Muscle of leg (tissue), 11 donors: ENCODE measurements around the gene MYRIP. TPM values are rescaled to one million over a fixed set of nuclear protein-coding genes. Genes with fewer than 3 reads are reported as not detected.
A peak's percentile ranks its signal among the peaks of the same experiment; 100 is the strongest.

ENCODE experiments used
- DNase-seq: peaks from one replicate; pipeline ENCODE4 v3.0.0; 2013
- H3K27ac ChIP-seq: one replicate; pipeline ENCODE4 v1.5.1; 2013; ENCODE audit warnings: mild to moderate bottlenecking, low read length, control low read depth
- H3K27me3 ChIP-seq: one replicate; pipeline ENCODE4 v1.6.1; 2013; ENCODE audit warnings: low read length; ENCODE audit not compliant: control insufficient read depth, insufficient read depth
- H3K36me3 ChIP-seq: one replicate; pipeline ENCODE4 v1.6.1; 2013; ENCODE audit warnings: low read length; ENCODE audit not compliant: control insufficient read depth, insufficient read depth
- H3K4me1 ChIP-seq: one replicate; pipeline ENCODE4 v1.6.1; 2013; ENCODE audit warnings: low read length; ENCODE audit not compliant: control insufficient read depth, insufficient read depth
- H3K4me3 ChIP-seq: one replicate; pipeline ENCODE4 v1.5.1; 2013; ENCODE audit warnings: low read length, control low read depth
- H3K9me3 ChIP-seq: replicated peaks from 2 replicates; pipeline ENCODE4 v1.6.1; 2013; ENCODE audit warnings: low read depth, low read length; ENCODE audit not compliant: control insufficient read depth
- WGBS: methylation state at CpG from one replicate; pipeline ENCODE4 v1.1.5; 2013; ENCODE audit warnings: missing lambda C conversion rate; ENCODE audit not compliant: insufficient coverage; 5-methylcytosine and 5-hydroxymethylcytosine counted together
- polyA plus RNA-seq, 8 donors: library from polyadenylated mRNA; unstranded; fragments of 120-200 nt; gene quantifications; one replicate each; pipeline versions ENCODE4 v1.2.1 to v1.2.3, GENCODE V29; 2013; ENCODE audit warnings: inconsistent platforms in 1 of 8, low replicate concordance in 1 of 8; ENCODE audit not compliant: insufficient read length in 8 of 8, insufficient read depth in 1 of 8
- total RNA-seq: library from RNA; stranded (reverse); fragments of 120-200 nt; gene quantifications from one replicate; pipeline ENCODE4 v1.2.4, GENCODE V29; 2013

The MYRIP gene
- total and polyA plus RNA-seq, 9 donors: 0.43 to 1.3 (median 0.75) TPM

GRCh38 chr3:40170395-40170794 lies 361.0 kb downstream of the MYRIP start:
- no peaks in the 10 kb centered on the region for H3K36me3 ChIP-seq
- H3K27ac ChIP-seq: no peak overlapping the region
- DNase-seq: no peak
- 60% methylated on average over 1 of the region's 1 CpG for WGBS
- H3K9me3 ChIP-seq: no peaks in the 10 kb centered on the region
- H3K4me1 ChIP-seq: peaks cover 12% of the 10 kb centered on the region
- H3K4me3 ChIP-seq: no peak overlapping the region
- no peaks in the 10 kb centered on the region for H3K27me3 ChIP-seq

- Histone ChIP-seq H3K4me1 (peaks cover 12% of the 10 kb centered on the region), H3K27me3 (no peaks in the 10 kb centered on the region), H3K4me3 (no peak overlapping the region), H3K27ac (no peak overlapping the region), H3K9me3 (no peaks in the 10 kb centered on the region), H3K36me3 (no peaks in the 10 kb centered on the region)
- 100% methylated on average over 1 of the region's 1 CpG for WGBS
- DNase-seq: no peak
These were observed 363.2 kb downstream of the MYRIP start for GRCh38 chr3:40172560-40172959.

GRCh38 chr3:40173227-40173721 lies 363.9 kb downstream of the MYRIP start:
- DNase-seq: peak; percentile 32
- H3K4me3 ChIP-seq: no peak overlapping the region
- peaks cover 12% of the 10 kb centered on the region for H3K4me1 ChIP-seq

GRCh38 chr3:40178012-40178594 lies 368.7 kb downstream of the MYRIP start:
- WGBS: 84% methylated on average over 4 of the region's 6 CpGs
- H3K27ac ChIP-seq: no peak overlapping the region
- no peaks in the 10 kb centered on the region for H3K27me3 ChIP-seq
- no peak for DNase-seq
- peaks cover 5% of the 10 kb centered on the region for H3K4me1 ChIP-seq
- no peaks in the 10 kb centered on the region for H3K9me3 ChIP-seq
- no peaks in the 10 kb centered on the region for H3K36me3 ChIP-seq
- no peak overlapping the region for H3K4me3 ChIP-seq

More at GRCh38 chr3:40173227-40173721, 363.9 kb downstream of the MYRIP start:
- no peaks in the 10 kb centered on the region for H3K36me3 ChIP-seq
- H3K27ac ChIP-seq: peak overlapping the region; percentile 35
- 17% methylated on average over 5 of the region's 7 CpGs for WGBS
- H3K27me3 ChIP-seq: no peaks in the 10 kb centered on the region
- no peaks in the 10 kb centered on the region for H3K9me3 ChIP-seq

GRCh38 chr3:40179016-40179415 lies 369.6 kb downstream of the MYRIP start:
- no peaks in the 10 kb centered on the region for H3K27me3 ChIP-seq
- peak; percentile 74 for DNase-seq
- H3K4me1 ChIP-seq: no peaks in the 10 kb centered on the region
- H3K27ac ChIP-seq: no peak overlapping the region
- H3K9me3 ChIP-seq: no peaks in the 10 kb centered on the region
- H3K36me3 ChIP-seq: no peaks in the 10 kb centered on the region
- H3K4me3 ChIP-seq: no peak overlapping the region
- no CpG with 5 or more reads among the region's 3 CpGs for WGBS

- H3K27ac ChIP-seq: no peak overlapping the region
- H3K36me3 ChIP-seq: no peaks in the 10 kb centered on the region
- H3K4me1 ChIP-seq: no peaks in the 10 kb centered on the region
- no peak for DNase-seq
- no peak overlapping the region for H3K4me3 ChIP-seq
- H3K27me3 ChIP-seq: no peaks in the 10 kb centered on the region
- WGBS: 77% methylated on average over 3 of the region's 3 CpGs
- no peaks in the 10 kb centered on the region for H3K9me3 ChIP-seq
These were observed 371.8 kb downstream of the MYRIP start for GRCh38 chr3:40181182-40181581.

- 80% methylated on average over 5 of the region's 10 CpGs for WGBS
These were observed 375.8 kb downstream of the MYRIP start for GRCh38 chr3:40185029-40185695.

GRCh38 chr3:40186508-40186907 lies 377.1 kb downstream of the MYRIP start:
- Histone ChIP-seq H3K9me3 (no peaks in the 10 kb centered on the region), H3K4me1 (no peaks in the 10 kb centered on the region), H3K27me3 (no peaks in the 10 kb centered on the region), H3K27ac (no peak overlapping the region), H3K4me3 (no peak overlapping the region), H3K36me3 (no peaks in the 10 kb centered on the region)
- 73% methylated on average over 2 of the region's 2 CpGs for WGBS
- DNase-seq: no peak

More at GRCh38 chr3:40185029-40185695, 375.8 kb downstream of the MYRIP start:
- Histone ChIP-seq H3K9me3 (no peaks in the 10 kb centered on the region), H3K27me3 (no peaks in the 10 kb centered on the region), H3K4me3 (no peak overlapping the region), H3K27ac (no peak overlapping the region), H3K36me3 (no peaks in the 10 kb centered on the region), H3K4me1 (no peaks in the 10 kb centered on the region)
- DNase-seq: no peak

GRCh38 chr3:40187945-40188344 lies 378.5 kb downstream of the MYRIP start:
- H3K4me3 ChIP-seq: no peak overlapping the region
- no peak for DNase-seq
- no peaks in the 10 kb centered on the region for H3K27me3 ChIP-seq
- WGBS: no CpG with 5 or more reads among the region's 3 CpGs
- H3K9me3 ChIP-seq: no peaks in the 10 kb centered on the region
- no peaks in the 10 kb centered on the region for H3K36me3 ChIP-seq
- H3K27ac ChIP-seq: no peak overlapping the region
- no peaks in the 10 kb centered on the region for H3K4me1 ChIP-seq

- H3K4me3 ChIP-seq: no peak overlapping the region
- 63% methylated on average over 2 of the region's 3 CpGs for WGBS
- no peak for DNase-seq
- H3K27me3 ChIP-seq: no peaks in the 10 kb centered on the region
- H3K36me3 ChIP-seq: no peaks in the 10 kb centered on the region
- no peaks in the 10 kb centered on the region for H3K9me3 ChIP-seq
- H3K27ac ChIP-seq: no peak overlapping the region
- H3K4me1 ChIP-seq: no peaks in the 10 kb centered on the region
These were observed 379.7 kb downstream of the MYRIP start for GRCh38 chr3:40189118-40189517.
